SH-SY5Y (cell line): ENCODE measurements around the gene CARD11.

Experiments used
- GATA2 ChIP-seq: IDR thresholded peaks from 2 replicates; pipeline ENCODE4 v1.6.1; 2011; ENCODE audit warnings: mild to moderate bottlenecking, low read depth, low read length
- GATA3 ChIP-seq: IDR thresholded peaks from 2 replicates; pipeline ENCODE4 v1.6.1; 2011; ENCODE audit warnings: low read depth, mild to moderate bottlenecking, low read length, moderate library complexity

DNA sequence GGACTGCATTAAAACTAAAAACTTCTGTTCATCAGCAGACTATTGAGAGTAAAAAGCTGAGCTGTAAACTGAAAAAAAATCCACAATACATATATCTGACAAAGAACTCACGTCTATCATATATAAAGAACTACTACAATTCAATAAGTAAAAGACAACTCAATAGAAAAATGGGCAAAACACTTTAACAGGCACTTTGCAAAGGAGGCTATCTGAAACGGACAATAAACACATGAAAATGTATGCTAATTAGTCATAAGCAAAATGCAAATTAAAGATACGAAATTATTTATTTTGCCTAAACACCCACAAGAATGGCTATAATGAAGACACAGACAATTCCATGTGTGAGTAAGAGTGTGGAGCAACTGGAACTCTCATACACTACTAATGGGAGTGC is 18.1 kb downstream of the CARD11 start:
- TF ChIP-seq GATA2 (no peak), GATA3 (no peak)
